ENCODE measurements around the gene MT2A.
"Not testable (repeated sequence)": the region's sequence is repeated elsewhere in the genome, so short reads cannot be mapped to it uniquely, and the experiment has no call there.

MT2A gene

GRCh38 chr16:56608043-56608875, at the start of gene MT2A:
Gene MT2A (plus strand): TSS chr16:56608584. CDS start chr16:56608656, 72 bp downstream.
- H2AFZ ChIP-seq (ENCODE audit: low read depth, low read length), result peak within 1 kb of the TSS; percentile 64
- peak within 1 kb of the TSS; percentile 40 for H3K4me3 ChIP-seq (ENCODE audit: low read length)
- H3K4me1 ChIP-seq (ENCODE audit: insufficient read depth, low read length), result peaks cover 24% of the 10 kb centered on the region
- no peaks in the 10 kb centered on the region for H3K36me3 ChIP-seq (ENCODE audit: insufficient read depth, low read length)
- H3K27me3 ChIP-seq (ENCODE audit: insufficient read depth, low read length), result peaks cover 37% of the 10 kb centered on the region
- H3K9me3 ChIP-seq (ENCODE audit: low read length), result no peaks in the 10 kb centered on the region

DNA sequence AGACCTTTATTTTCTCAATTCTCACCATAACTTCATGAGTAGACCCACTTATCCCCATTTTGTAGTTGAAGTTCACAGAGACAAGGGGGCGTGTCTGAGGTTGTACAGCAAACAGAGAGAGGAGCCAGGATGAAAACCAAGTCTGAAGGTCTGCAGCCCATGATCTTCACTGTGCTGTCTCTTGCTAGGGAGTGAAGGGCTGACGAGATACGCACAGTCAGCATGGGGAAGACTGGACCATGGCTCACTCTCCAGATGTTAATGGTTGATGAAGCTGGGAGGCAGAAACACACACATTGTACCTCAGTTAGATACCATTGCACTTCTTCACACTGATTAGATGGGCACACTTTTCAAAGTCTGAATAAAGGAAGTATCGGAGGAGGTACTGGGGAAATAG, 49.3 kb upstream of the MT2A start:
- Histone ChIP-seq H2AFZ (ENCODE audit: low read depth, low read length) (no peak overlapping the region), H3K27me3 (ENCODE audit: insufficient read depth, low read length) (peaks cover 6% of the 10 kb centered on the region), H3K9me3 (ENCODE audit: low read length) (no peaks in the 10 kb centered on the region), H3K4me3 (ENCODE audit: low read length) (no peak overlapping the region), H3K36me3 (ENCODE audit: insufficient read depth, low read length) (no peaks in the 10 kb centered on the region), H3K4me1 (ENCODE audit: insufficient read depth, low read length) (no peaks in the 10 kb centered on the region)

GRCh38 chr16:56560447-56560846, 47.9 kb upstream of the MT2A start:
- no peak overlapping the region for H2AFZ ChIP-seq (ENCODE audit: low read depth, low read length)
- no peaks in the 10 kb centered on the region for H3K9me3 ChIP-seq (ENCODE audit: low read length)
- H3K27me3 ChIP-seq (ENCODE audit: insufficient read depth, low read length), result peaks cover 4% of the 10 kb centered on the region
- H3K36me3 ChIP-seq (ENCODE audit: insufficient read depth, low read length), result no peaks in the 10 kb centered on the region
- H3K4me3 ChIP-seq (ENCODE audit: low read length), result no peak overlapping the region
- H3K4me1 ChIP-seq (ENCODE audit: insufficient read depth, low read length), result no peaks in the 10 kb centered on the region

DNA sequence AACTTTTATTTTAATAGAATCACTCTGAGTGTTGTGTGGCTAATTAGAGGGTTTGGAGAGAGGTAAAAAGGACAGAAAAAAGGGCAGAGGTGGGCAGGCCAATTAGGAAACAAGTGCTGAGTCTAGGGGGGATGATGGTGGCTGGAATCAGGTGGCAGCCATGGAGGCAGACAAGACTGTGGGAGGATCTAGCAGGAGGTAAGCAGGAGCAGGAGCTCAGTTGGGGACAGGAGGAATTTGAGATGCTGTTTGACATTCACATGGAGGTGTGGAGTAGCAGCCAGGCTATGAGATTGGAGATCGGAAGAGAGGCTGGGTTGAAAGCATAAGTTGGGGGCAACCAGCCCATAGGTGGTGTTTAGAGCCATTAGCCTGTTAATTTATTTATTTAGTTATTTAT, 47.3 kb upstream of the MT2A start:
- Histone ChIP-seq H2AFZ (ENCODE audit: low read depth, low read length) (no peak overlapping the region), H3K36me3 (ENCODE audit: insufficient read depth, low read length) (no peaks in the 10 kb centered on the region), H3K27me3 (ENCODE audit: insufficient read depth, low read length) (peaks cover 4% of the 10 kb centered on the region), H3K9me3 (ENCODE audit: low read length) (no peaks in the 10 kb centered on the region), H3K4me1 (ENCODE audit: insufficient read depth, low read length) (no peaks in the 10 kb centered on the region), H3K4me3 (ENCODE audit: low read length) (no peak overlapping the region)

- Histone ChIP-seq H3K9me3 (ENCODE audit: low read length) (no peaks in the 10 kb centered on the region), H3K4me3 (ENCODE audit: low read length) (no peak within 1 kb of the TSS), H3K27me3 (ENCODE audit: insufficient read depth, low read length) (peaks cover 8% of the 10 kb centered on the region), H2AFZ (ENCODE audit: low read depth, low read length) (no peak within 1 kb of the TSS), H3K36me3 (ENCODE audit: insufficient read depth, low read length) (no peaks in the 10 kb centered on the region), H3K4me1 (ENCODE audit: insufficient read depth, low read length) (no peaks in the 10 kb centered on the region)
Observed at GRCh38 chr16:56564793-56565477, 43.4 kb upstream of the MT2A start, which contains the start of gene MT4. Gene MT4 (plus strand): TSS chr16:56565073. CDS start chr16:56565129, 56 bp downstream.

DNA sequence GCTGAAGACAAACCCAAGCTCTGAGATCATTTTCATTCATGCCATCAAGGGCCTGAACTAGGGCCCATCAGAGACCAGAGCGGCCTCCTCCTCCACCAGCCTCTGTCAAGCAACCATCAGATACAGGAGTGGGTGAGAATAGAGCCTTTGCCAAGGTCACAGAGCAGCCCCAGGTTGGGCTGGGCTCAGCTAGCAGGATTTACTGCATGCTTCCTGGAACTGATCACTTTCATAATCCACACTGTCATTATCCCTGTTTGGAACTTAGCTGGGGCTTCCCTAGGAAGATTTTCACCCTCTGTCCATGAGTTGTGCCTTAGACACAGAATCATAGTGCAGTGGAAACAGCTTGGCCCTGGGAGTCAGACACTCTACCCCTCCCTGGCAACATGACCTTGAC, 38.4 kb upstream of the MT2A start:
- Histone ChIP-seq H3K36me3 (ENCODE audit: insufficient read depth, low read length) (no peaks in the 10 kb centered on the region), H3K4me1 (ENCODE audit: insufficient read depth, low read length) (peaks cover 3% of the 10 kb centered on the region), H3K27me3 (ENCODE audit: insufficient read depth, low read length) (peaks cover 12% of the 10 kb centered on the region), H3K4me3 (ENCODE audit: low read length) (no peak overlapping the region), H2AFZ (ENCODE audit: low read depth, low read length) (no peak overlapping the region), H3K9me3 (ENCODE audit: low read length) (no peaks in the 10 kb centered on the region)

DNA sequence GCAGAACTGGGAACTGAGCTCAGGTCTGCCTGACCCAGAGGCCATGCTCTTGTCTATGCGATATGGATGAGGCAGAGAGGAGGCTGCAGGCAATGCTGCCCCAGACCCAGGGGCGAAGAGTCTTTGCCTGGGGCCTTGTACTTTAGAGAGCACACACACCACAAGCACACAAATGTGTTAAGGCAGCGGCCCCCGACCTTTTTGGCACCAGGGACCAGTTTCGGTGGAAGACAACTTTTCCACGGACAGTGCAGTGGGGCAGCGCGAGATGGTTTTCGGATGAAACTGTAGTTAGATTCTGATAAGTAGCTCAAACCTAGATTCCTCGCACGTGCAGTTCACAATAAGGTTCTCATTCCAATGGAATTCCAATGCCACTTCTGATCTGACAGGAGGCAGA, 36.9 kb upstream of the MT2A start:
- Histone ChIP-seq H3K4me1 (ENCODE audit: insufficient read depth, low read length) (peaks cover 3% of the 10 kb centered on the region), H2AFZ (ENCODE audit: low read depth, low read length) (no peak overlapping the region), H3K36me3 (ENCODE audit: insufficient read depth, low read length) (no peaks in the 10 kb centered on the region), H3K27me3 (ENCODE audit: insufficient read depth, low read length) (peaks cover 12% of the 10 kb centered on the region), H3K4me3 (ENCODE audit: low read length) (no peak overlapping the region), H3K9me3 (ENCODE audit: low read length) (no peaks in the 10 kb centered on the region)

DNA sequence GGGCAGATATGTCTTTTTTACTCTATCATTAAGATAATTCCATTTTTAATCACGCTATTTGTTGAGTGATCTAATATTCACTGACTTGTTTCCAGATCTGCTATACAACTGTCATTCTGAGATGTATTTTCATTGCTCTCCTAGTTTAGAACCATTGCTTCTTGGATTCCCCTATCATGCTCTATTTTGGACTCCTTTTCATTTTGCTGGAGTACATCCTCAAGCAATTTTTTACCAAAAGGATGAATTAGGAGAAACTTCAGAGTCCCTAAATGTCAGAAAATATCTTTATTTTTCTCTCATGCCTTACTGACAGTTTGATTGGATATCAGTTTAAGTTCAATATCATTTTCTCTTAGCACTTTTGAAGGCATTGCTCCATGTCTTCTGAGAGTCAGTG, 33.8 kb upstream of the MT2A start:
- Histone ChIP-seq H3K4me3 (ENCODE audit: low read length) (no peak overlapping the region), H3K27me3 (ENCODE audit: insufficient read depth, low read length) (peaks cover 5% of the 10 kb centered on the region), H2AFZ (ENCODE audit: low read depth, low read length) (no peak overlapping the region), H3K36me3 (ENCODE audit: insufficient read depth, low read length) (no peaks in the 10 kb centered on the region), H3K9me3 (ENCODE audit: low read length) (no peaks in the 10 kb centered on the region), H3K4me1 (ENCODE audit: insufficient read depth, low read length) (peaks cover 3% of the 10 kb centered on the region)

DNA sequence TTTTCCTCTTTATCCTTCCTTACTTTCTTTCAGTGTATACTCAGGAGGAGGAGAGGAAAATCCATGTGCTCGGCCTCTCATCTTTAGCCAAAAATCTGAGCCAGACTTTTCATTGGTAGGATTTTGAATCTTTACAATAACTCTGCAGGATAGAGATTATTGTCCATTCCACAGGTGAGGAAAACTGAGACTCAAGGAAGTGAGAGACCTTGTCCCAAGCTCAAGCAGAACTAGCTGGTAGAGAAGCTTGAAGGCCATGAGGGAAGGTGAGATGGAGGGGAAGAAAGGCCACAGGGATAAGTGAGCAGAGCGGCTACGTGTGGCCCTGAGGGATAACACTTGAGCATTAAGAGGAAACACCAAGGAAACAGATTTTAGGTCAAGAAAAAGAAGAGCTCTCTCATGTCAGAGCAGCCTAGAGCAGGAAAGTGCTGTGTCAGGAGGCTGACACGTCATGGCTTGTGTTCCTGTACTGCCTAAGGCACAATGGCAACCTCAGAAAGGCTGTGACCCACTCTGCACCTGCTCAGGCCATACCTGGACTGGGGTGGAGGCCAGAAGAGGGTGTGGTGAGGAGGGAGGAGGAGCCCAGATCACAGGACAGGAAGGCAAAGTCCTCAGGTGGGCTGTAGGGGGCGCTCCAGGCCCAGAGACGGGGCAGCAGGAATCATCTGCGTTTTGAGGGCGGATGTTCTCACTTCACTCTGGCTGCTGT, 31.6 kb upstream of the MT2A start:
- Histone ChIP-seq H3K4me3 (ENCODE audit: low read length) (no peak overlapping the region), H2AFZ (ENCODE audit: low read depth, low read length) (no peak overlapping the region), H3K36me3 (ENCODE audit: insufficient read depth, low read length) (no peaks in the 10 kb centered on the region), H3K9me3 (ENCODE audit: low read length) (no peaks in the 10 kb centered on the region), H3K4me1 (ENCODE audit: insufficient read depth, low read length) (peaks cover under 1% of the 10 kb centered on the region), H3K27me3 (ENCODE audit: insufficient read depth, low read length) (no peaks in the 10 kb centered on the region)

DNA sequence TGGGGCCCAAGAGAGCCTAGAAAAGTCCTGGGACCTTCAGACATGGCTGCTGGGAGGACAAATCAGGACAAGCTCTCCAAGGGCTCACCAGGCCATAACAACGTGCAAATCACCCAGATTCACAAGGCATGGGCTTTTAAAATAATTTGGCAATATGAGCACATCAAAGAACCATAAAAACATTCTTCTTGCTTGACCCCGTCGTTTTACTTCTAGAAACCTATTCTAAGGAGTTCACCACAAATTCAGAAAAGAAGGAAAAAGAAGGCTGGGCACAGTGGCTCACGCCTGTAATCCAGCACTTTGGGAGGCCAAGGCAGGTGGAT, 31.1 kb upstream of the MT2A start:
- H3K36me3 ChIP-seq (ENCODE audit: insufficient read depth, low read length), result no peaks in the 10 kb centered on the region
- H2AFZ ChIP-seq (ENCODE audit: low read depth, low read length), result no peak overlapping the region
- no peak overlapping the region for H3K4me3 ChIP-seq (ENCODE audit: low read length)
- H3K4me1 ChIP-seq (ENCODE audit: insufficient read depth, low read length), result no peaks in the 10 kb centered on the region
- H3K9me3 ChIP-seq (ENCODE audit: low read length), result no peaks in the 10 kb centered on the region
- no peaks in the 10 kb centered on the region for H3K27me3 ChIP-seq (ENCODE audit: insufficient read depth, low read length)

DNA sequence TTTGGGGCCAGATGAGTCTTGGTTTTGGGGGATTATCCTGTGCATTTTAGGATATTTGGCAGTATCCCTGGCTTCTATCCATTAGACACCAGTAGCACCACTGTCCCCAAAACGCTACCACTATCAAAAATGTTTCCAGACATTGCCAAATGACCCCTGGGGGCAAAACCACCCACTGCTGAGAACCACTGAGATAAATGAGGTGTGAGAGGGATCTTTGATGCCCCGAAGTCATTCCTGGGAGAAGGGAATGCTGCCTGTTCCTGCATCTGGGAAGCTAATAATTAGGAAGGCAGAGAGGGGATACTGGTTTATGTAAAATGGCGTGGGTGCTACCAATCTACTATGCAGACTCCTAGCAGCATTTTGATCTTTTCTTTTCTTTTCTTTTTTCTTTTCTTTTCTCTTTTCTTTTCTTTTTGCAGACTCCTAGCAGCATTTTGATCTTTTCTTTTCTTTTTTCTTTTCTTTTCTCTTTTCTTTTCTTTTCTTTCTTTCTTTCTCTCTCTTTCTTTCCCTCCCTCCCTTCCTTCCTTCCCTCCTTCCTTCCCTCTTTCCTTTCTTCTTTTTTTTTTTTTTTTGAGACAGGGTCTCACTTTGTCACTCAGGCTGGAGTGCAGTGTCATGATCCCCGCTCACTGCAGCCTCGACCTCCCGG, 27.9 kb upstream of the MT2A start:
- no peak overlapping the region for H3K4me3 ChIP-seq (ENCODE audit: low read length)
- H3K9me3 ChIP-seq (ENCODE audit: low read length), result no peaks in the 10 kb centered on the region
- no peaks in the 10 kb centered on the region for H3K36me3 ChIP-seq (ENCODE audit: insufficient read depth, low read length)
- peaks cover 2% of the 10 kb centered on the region for H3K27me3 ChIP-seq (ENCODE audit: insufficient read depth, low read length)
- no peak overlapping the region for H2AFZ ChIP-seq (ENCODE audit: low read depth, low read length)
- H3K4me1 ChIP-seq (ENCODE audit: insufficient read depth, low read length), result no peaks in the 10 kb centered on the region

DNA sequence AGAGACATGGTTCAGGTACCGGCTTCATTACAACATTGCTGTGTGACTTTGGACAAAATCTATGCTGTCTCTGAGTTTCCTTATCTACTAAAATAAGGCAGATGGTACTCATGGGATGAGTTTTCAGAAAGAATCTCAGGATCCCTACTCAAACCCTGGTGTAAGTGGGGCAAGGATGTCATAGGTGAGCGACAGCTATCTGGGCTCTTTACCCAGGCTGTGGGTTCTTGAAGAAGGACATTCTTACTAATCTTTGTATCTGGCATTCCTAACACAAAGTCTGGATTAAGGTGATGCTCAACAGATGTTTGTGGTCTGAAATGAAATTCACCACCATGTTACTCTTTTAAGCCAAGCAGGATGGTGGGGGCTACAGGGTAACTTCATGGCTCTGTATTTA, 25.5 kb upstream of the MT2A start:
- H3K4me3 ChIP-seq (ENCODE audit: low read length); H2AFZ ChIP-seq (ENCODE audit: low read depth, low read length); H3K4me1 ChIP-seq (ENCODE audit: insufficient read depth, low read length); H3K36me3 ChIP-seq (ENCODE audit: insufficient read depth, low read length); H3K9me3 ChIP-seq (ENCODE audit: low read length): not testable (repeated sequence)
- peaks cover 15% of the 10 kb centered on the region for H3K27me3 ChIP-seq (ENCODE audit: insufficient read depth, low read length)
